HCT116 (cell line): Measurements from ENCODE around the gene OR10AD1. TPM values are rescaled to one million over a fixed set of nuclear protein-coding genes. Genes with fewer than 3 reads are reported as not detected.

Experiments
- ATAC-seq: fragments of 200-7000 bp; cut with Tn5 transposase; 2 replicates; pipeline ENCODE4 v1.9.1; 2020; ENCODE audit warnings: mild to moderate bottlenecking, moderate library complexity
- BruUV-seq: library from RNA; stranded (reverse); fragments of 400-500 nt; replicated peaks from 2 replicates; lab custom pipeline; 2021; lab: Mats Ljungman, UMichigan
- CTCF ChIA-PET: fragments of 300-600 bp; sonication (Branson Sonifier 250); formaldehyde crosslinking; loops from one replicate; lab custom pipeline; 2021; ENCODE audit warnings: antibody characterized with exemption; lab: Charles Lee
- POLR2A ChIA-PET: fragments of 300-600, 350-600 bp; sonication (Branson Sonifier 250); formaldehyde crosslinking; loops from one replicate; lab custom pipeline; 2021; ENCODE audit warnings: antibody characterized with exemption; lab: Charles Lee
- RAD21 ChIA-PET, 2 experiments: fragments of 300-600 bp; sonication (Branson Sonifier 250); formaldehyde crosslinking; loops; one replicate each; lab custom pipeline; 2023; ENCODE audit warnings: low total read pairs in 2 of 2; ENCODE audit not compliant: uncharacterized antibody in 2 of 2, unreplicated experiment in 2 of 2, low non-redundant PET in 1 of 2; lab: Charles Lee
- DNase-seq: peaks from one replicate; pipeline ENCODE4 v3.0.0-alpha.2; 2010; ENCODE audit warnings: low read depth, low spot score
- H2AFZ ChIP-seq: fragments of 200-600 bp; shearing (Covaris generic), sonication (generic); 2 replicates; pipeline ENCODE4 v1.6.1; 2017; ENCODE audit warnings: low read depth, mixed run types, mixed read lengths, antibody characterized with exemption, low read length; ENCODE audit not compliant: poor library complexity, severe bottlenecking
- H3K27ac ChIP-seq: 2 replicates; pipeline ENCODE4 v1.5.1; 2012; ENCODE audit warnings: low read depth, low read length
- H3K27me3 ChIP-seq: fragments of 200-600 bp; sonication (generic); 2 replicates; pipeline ENCODE4 v1.6.1; 2016; ENCODE audit warnings: mixed run types, low read length, mixed read lengths; ENCODE audit not compliant: insufficient read depth
- H3K36me3 ChIP-seq, 2 experiments: fragments of 200-500 bp in 1 of 2; fragments of 200-600 bp in 1 of 2; sonication (Bioruptor generic) in 1 of 2; sonication (generic) in 1 of 2; 2 replicates each; pipeline versions ENCODE4 v1.5.1 to v1.6.1; 2014 to 2016; ENCODE audit warnings: low read length in 2 of 2, inconsistent platforms in 1 of 2, mixed read lengths in 1 of 2, mixed run types in 1 of 2; ENCODE audit not compliant: insufficient read depth in 2 of 2, control insufficient read depth in 1 of 2
- H3K4me1 ChIP-seq, 2 experiments: fragments of 200-600 bp in 1 of 2; sonication (generic) in 1 of 2; 2 replicates each; pipeline versions ENCODE4 v1.5.1 to v1.6.1; 2012 to 2017; ENCODE audit warnings: low read length in 2 of 2, inconsistent platforms in 1 of 2, mild to moderate bottlenecking in 1 of 2, mixed read lengths in 1 of 2, mixed run types in 1 of 2, moderate library complexity in 1 of 2; ENCODE audit not compliant: insufficient read depth in 2 of 2, control insufficient read depth in 1 of 2
- H3K4me2 ChIP-seq: fragments of 200-600 bp; sonication (generic); 2 replicates; pipeline ENCODE4 v1.6.1; 2017; ENCODE audit warnings: mixed run types, low read length, mixed read lengths
- H3K4me3 ChIP-seq, 2 experiments: fragments of 200-600 bp in 1 of 2; sonication (generic) in 1 of 2; replicated peaks in 1 of 2; 2 replicates each; pipeline ENCODE4 v1.5.1; 2011 to 2016; ENCODE audit warnings: low read length in 2 of 2, control low read depth in 1 of 2, low read depth in 1 of 2, mild to moderate bottlenecking in 1 of 2, mixed read lengths in 1 of 2, mixed run types in 1 of 2
- H3K79me2 ChIP-seq: fragments of 200-600 bp; sonication (generic); 2 replicates; pipeline ENCODE4 v1.6.1; 2017; ENCODE audit warnings: mild to moderate bottlenecking, mixed run types, low read length, moderate library complexity, mixed read lengths; ENCODE audit not compliant: insufficient read depth
- H3K9ac ChIP-seq: fragments of 200-600 bp; sonication (generic); 2 replicates; pipeline ENCODE4 v1.6.1; 2016; ENCODE audit warnings: low read length, mixed read lengths
- H3K9me2 ChIP-seq: fragments of 200-600 bp; sonication (generic), shearing (Covaris generic); 2 replicates; pipeline ENCODE4 v1.6.1; 2017; ENCODE audit warnings: mixed run types, mild to moderate bottlenecking, moderate library complexity; ENCODE audit not compliant: insufficient read depth
- H3K9me3 ChIP-seq, 2 experiments: fragments of 200-500 bp in 1 of 2; fragments of 200-600 bp in 1 of 2; sonication (Bioruptor generic) in 1 of 2; sonication (generic) in 1 of 2; 2 replicates each; pipeline ENCODE4 v1.6.1; 2014 to 2017; ENCODE audit warnings: low read length in 2 of 2, mixed read lengths in 2 of 2, inconsistent platforms in 1 of 2, low read depth in 1 of 2, mild to moderate bottlenecking in 1 of 2, mixed run types in 1 of 2, moderate library complexity in 1 of 2; ENCODE audit not compliant: control insufficient read depth in 1 of 2, insufficient read depth in 1 of 2
- H4K20me1 ChIP-seq: fragments of 200-600 bp; sonication (generic), shearing (Covaris generic); 2 replicates; pipeline ENCODE4 v1.6.1; 2017; ENCODE audit warnings: mixed run types, mild to moderate bottlenecking, moderate library complexity; ENCODE audit not compliant: insufficient read depth
- CBX3 ChIP-seq: IDR thresholded peaks from 2 replicates; pipeline ENCODE4 v1.6.1; 2012; ENCODE audit warnings: low read depth
- EGR1 ChIP-seq: IDR thresholded peaks from 2 replicates; pipeline ENCODE4 v1.6.1; 2012; ENCODE audit warnings: low read depth
- FOSL1 ChIP-seq: IDR thresholded peaks from 2 replicates; pipeline ENCODE4 v1.6.1; 2012; ENCODE audit warnings: low read depth
- SRF ChIP-seq: IDR thresholded peaks from 2 replicates; pipeline ENCODE4 v1.6.1; 2012; ENCODE audit warnings: low read depth
- TCF7L2 ChIP-seq: IDR thresholded peaks from 2 replicates; pipeline ENCODE4 v1.7.0; 2011; ENCODE audit warnings: borderline replicate concordance, inconsistent platforms; ENCODE audit not compliant: insufficient read depth, insufficient read length; ENCODE audit errors: extremely low read depth
- YY1 ChIP-seq: IDR thresholded peaks from 2 replicates; pipeline ENCODE4 v1.6.1; 2011; ENCODE audit warnings: low read length, low read depth, moderate library complexity, mild to moderate bottlenecking; ENCODE audit not compliant: insufficient replicate concordance; ENCODE audit errors: extremely low read depth
- intact Hi-C: fragments of 100-400 bp; cut with micrococcal nuclease; formaldehyde crosslinking; loops from 2 replicates; pipeline ENCODE4 v1.10.0; 2022
- total RNA-seq: library from RNA; stranded (reverse); gene quantifications from one replicate; pipeline ENCODE4 v1.2.1, GENCODE V29; 2021; ENCODE audit not compliant: unreplicated experiment
- TF ChIP-seq, protein P1 (sequence below): IDR thresholded peaks from 2 replicates; pipeline ENCODE4 v1.6.1; 2012; ENCODE audit warnings: low read depth
- TF ChIP-seq, protein P2 (sequence below): IDR thresholded peaks from 2 replicates; pipeline ENCODE4 v1.6.1; 2012
- TF ChIP-seq, protein P3 (sequence below): IDR thresholded peaks from 2 replicates; pipeline ENCODE4 v1.6.1; 2012

The OR10AD1 gene
- total RNA-seq, 1 experiment from 2014 or later = not detected

DNA sequence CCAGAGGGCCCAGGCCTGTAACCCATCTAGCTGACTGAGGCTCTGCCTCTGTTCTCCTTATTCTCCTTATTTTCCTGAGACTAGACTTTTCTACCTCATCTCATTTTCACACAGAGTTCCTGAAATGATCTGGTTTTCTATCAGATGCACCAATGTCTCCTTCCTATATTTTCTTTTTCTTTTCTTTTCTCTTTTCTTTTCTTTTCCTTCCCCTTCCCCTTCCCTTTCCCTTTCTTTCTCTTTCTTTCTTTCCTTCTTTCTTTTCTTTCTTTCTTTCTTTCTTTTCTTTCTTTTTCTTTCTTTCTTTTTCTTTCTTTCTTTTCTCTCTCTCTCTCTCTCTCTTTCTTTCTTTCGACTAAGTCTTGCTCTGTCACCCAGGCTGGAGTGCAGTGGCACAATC lies 22.7 kb downstream of the OR10AD1 start:
- ChIA-PET POLR2A (no interaction called here), CTCF (interaction anchor here (1.2 kb wide), 1 partner anchor 17 kb away, joined by 3 read pairs; no protein-coding TSS in a partner anchor), RAD21 (no interaction called here)
- Histone ChIP-seq H3K9ac (no peak overlapping the region), H3K9me2 (no peaks in the 10 kb centered on the region), H3K4me2 (no peak overlapping the region), H3K27me3 (peaks cover 24% of the 10 kb centered on the region; the same call in 1 of the 2 replicates), H3K79me2 (no peaks in the 10 kb centered on the region), H3K4me3 (no peak overlapping the region), H4K20me1 (no peaks in the 10 kb centered on the region), H3K9me3 (no peaks in the 10 kb centered on the region), H3K4me1 (peaks cover 7 to 21% of the 10 kb centered on the region in 2 experiments; a peak in 3 of 4 replicates), H3K27ac (no peak overlapping the region), H3K36me3 (no peaks in the 10 kb centered on the region), H2AFZ (no peak overlapping the region)
- intact Hi-C loops = no loop called here
- no peak for DNase-seq
- ATAC-seq = no peak
- no TSS peak for BruUV-seq
- TF ChIP-seq TCF7L2 (no peak), EGR1 (no peak), CBX3 (no peak), YY1 (no peak), FOSL1 (no peak), SRF (no peak)
- TF ChIP-seq, protein P1, sequence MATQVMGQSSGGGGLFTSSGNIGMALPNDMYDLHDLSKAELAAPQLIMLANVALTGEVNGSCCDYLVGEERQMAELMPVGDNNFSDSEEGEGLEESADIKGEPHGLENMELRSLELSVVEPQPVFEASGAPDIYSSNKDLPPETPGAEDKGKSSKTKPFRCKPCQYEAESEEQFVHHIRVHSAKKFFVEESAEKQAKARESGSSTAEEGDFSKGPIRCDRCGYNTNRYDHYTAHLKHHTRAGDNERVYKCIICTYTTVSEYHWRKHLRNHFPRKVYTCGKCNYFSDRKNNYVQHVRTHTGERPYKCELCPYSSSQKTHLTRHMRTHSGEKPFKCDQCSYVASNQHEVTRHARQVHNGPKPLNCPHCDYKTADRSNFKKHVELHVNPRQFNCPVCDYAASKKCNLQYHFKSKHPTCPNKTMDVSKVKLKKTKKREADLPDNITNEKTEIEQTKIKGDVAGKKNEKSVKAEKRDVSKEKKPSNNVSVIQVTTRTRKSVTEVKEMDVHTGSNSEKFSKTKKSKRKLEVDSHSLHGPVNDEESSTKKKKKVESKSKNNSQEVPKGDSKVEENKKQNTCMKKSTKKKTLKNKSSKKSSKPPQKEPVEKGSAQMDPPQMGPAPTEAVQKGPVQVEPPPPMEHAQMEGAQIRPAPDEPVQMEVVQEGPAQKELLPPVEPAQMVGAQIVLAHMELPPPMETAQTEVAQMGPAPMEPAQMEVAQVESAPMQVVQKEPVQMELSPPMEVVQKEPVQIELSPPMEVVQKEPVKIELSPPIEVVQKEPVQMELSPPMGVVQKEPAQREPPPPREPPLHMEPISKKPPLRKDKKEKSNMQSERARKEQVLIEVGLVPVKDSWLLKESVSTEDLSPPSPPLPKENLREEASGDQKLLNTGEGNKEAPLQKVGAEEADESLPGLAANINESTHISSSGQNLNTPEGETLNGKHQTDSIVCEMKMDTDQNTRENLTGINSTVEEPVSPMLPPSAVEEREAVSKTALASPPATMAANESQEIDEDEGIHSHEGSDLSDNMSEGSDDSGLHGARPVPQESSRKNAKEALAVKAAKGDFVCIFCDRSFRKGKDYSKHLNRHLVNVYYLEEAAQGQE = no peak
- TF ChIP-seq, protein P2, sequence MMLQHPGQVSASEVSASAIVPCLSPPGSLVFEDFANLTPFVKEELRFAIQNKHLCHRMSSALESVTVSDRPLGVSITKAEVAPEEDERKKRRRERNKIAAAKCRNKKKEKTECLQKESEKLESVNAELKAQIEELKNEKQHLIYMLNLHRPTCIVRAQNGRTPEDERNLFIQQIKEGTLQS = no peak
- TF ChIP-seq, protein P3, sequence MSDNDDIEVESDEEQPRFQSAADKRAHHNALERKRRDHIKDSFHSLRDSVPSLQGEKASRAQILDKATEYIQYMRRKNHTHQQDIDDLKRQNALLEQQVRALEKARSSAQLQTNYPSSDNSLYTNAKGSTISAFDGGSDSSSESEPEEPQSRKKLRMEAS = no peak
